Nephron (organoid): ENCODE results near the gene NKX2-2.

Source experiments
- H3K27ac Mint-ChIP-seq, 3 experiments: 2 replicates each; pipeline ENCODE4 v1.8.0; 2020; ENCODE audit warnings: mixed read lengths in 3 of 3, mild to moderate bottlenecking in 2 of 3, moderate library complexity in 1 of 3
- H3K27me3 Mint-ChIP-seq: 2 replicates; pipeline ENCODE4 v1.8.0; 2021; ENCODE audit warnings: low read depth, mild to moderate bottlenecking, moderate library complexity, mixed read lengths
- H3K36me3 Mint-ChIP-seq: 2 replicates; pipeline ENCODE4 v1.8.0; 2020; ENCODE audit warnings: low read depth, mixed read lengths
- H3K4me1 Mint-ChIP-seq: 2 replicates; pipeline ENCODE4 v1.8.0; 2020; ENCODE audit warnings: mixed read lengths
- H3K4me3 Mint-ChIP-seq, 3 experiments: 2 replicates each; pipeline ENCODE4 v1.8.0; 2020; ENCODE audit warnings: mild to moderate bottlenecking in 3 of 3, mixed read lengths in 3 of 3, moderate library complexity in 2 of 3
- H3K9me3 Mint-ChIP-seq: 2 replicates; pipeline ENCODE4 v1.8.0; 2020; ENCODE audit warnings: mixed read lengths
- TF ChIP-seq, protein P1 (sequence below), 3 experiments: fragments of 200-600 bp; sonication (generic); IDR thresholded peaks; one replicate each; pipeline ENCODE4 v1.5.0; 2021; ENCODE audit warnings: antibody characterized with exemption in 3 of 3; ENCODE audit not compliant: unreplicated experiment in 3 of 3

The NKX2-2 gene

DNA sequence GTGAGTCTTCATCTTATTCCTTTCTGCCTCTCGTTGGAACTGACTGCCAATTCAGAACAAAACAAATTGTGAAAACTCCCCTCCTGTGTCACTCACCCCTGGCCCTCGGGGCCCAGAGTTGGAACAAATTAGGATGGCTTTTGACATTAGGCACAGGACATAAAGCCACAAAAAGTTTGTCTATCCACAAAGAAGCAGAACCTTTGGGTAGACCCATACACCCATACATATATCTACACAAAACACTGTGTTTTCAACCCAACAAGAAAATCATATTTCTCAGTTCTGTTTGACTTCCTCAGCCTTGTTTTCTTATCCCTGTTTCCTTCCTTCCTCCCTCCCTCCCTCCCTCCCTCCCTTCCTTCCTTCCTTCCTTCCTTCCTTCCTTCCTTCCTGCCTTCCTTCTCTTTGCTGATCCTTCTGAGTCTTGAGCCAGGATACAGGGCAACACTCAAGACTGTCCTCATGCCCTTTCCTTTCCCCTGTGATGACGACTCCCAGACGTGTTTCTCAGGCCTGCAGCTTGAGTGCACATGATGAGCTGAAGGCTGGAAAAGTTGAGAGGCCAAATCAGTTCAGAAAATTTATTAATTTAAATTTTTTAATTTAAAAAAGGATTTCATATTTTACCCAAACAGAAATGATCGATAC, 41.7 kb upstream of the NKX2-2 start:
- TF ChIP-seq, protein P1, sequence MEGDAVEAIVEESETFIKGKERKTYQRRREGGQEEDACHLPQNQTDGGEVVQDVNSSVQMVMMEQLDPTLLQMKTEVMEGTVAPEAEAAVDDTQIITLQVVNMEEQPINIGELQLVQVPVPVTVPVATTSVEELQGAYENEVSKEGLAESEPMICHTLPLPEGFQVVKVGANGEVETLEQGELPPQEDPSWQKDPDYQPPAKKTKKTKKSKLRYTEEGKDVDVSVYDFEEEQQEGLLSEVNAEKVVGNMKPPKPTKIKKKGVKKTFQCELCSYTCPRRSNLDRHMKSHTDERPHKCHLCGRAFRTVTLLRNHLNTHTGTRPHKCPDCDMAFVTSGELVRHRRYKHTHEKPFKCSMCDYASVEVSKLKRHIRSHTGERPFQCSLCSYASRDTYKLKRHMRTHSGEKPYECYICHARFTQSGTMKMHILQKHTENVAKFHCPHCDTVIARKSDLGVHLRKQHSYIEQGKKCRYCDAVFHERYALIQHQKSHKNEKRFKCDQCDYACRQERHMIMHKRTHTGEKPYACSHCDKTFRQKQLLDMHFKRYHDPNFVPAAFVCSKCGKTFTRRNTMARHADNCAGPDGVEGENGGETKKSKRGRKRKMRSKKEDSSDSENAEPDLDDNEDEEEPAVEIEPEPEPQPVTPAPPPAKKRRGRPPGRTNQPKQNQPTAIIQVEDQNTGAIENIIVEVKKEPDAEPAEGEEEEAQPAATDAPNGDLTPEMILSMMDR (IDR thresholded peaks at IDR 0.05; ENCODE audit: unreplicated experiment in 3 of 3) = no peak
- peaks cover 51% of the 10 kb centered on the region for H3K27me3 Mint-ChIP-seq
- no peaks in the 10 kb centered on the region for H3K9me3 Mint-ChIP-seq
- H3K36me3 Mint-ChIP-seq = no peaks in the 10 kb centered on the region
- H3K4me1 Mint-ChIP-seq = no peaks in the 10 kb centered on the region
- H3K27ac Mint-ChIP-seq = no peak overlapping the region
- H3K4me3 Mint-ChIP-seq = no peak overlapping the region

DNA sequence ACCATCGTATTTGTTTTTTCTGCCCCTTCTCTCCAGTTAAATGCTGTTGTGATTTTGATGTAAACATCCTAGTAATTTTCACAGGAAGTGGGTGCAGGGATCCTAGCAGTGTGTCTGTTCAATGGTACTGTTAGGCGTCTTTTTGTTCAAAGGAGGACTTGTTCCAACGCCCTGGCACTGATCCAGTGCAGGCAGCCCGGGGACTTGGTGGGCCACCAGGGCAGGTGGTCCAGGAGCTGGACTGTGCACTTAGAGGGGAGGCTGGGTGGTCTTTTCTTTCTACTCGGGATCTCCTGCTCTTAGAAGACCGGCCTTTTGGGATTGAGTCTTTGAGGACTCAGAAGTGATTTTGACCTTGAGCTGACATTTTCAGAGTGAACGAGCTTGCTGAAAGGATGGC, 41.1 kb upstream of the NKX2-2 start:
- Mint-ChIP-seq H3K36me3 (no peaks in the 10 kb centered on the region), H3K27ac (no peak overlapping the region), H3K4me1 (no peaks in the 10 kb centered on the region), H3K27me3 (peaks cover 46% of the 10 kb centered on the region), H3K4me3 (no peak overlapping the region), H3K9me3 (no peaks in the 10 kb centered on the region)
- TF ChIP-seq, protein P1 (IDR thresholded peaks at IDR 0.05; ENCODE audit: unreplicated experiment in 3 of 3) = no peak

GRCh38 chr20:21554376-21554890, 40.6 kb upstream of the NKX2-2 start:
- TF ChIP-seq, protein P1 (IDR thresholded peaks at IDR 0.05; ENCODE audit: unreplicated experiment in 3 of 3) = no peak
- no peaks in the 10 kb centered on the region for H3K36me3 Mint-ChIP-seq
- no peak overlapping the region for H3K27ac Mint-ChIP-seq

GRCh38 chr20:21550587-21550986, 36.7 kb upstream of the NKX2-2 start:
- H3K9me3 Mint-ChIP-seq = no peaks in the 10 kb centered on the region
- H3K36me3 Mint-ChIP-seq = no peaks in the 10 kb centered on the region
- TF ChIP-seq, protein P1 (IDR thresholded peaks at IDR 0.05; ENCODE audit: unreplicated experiment in 3 of 3) = no peak

More at GRCh38 chr20:21554376-21554890, 40.6 kb upstream of the NKX2-2 start:
- H3K9me3 Mint-ChIP-seq = no peaks in the 10 kb centered on the region
- H3K27me3 Mint-ChIP-seq = peaks cover 44% of the 10 kb centered on the region
- no peaks in the 10 kb centered on the region for H3K4me1 Mint-ChIP-seq
- H3K4me3 Mint-ChIP-seq = no peak overlapping the region

DNA sequence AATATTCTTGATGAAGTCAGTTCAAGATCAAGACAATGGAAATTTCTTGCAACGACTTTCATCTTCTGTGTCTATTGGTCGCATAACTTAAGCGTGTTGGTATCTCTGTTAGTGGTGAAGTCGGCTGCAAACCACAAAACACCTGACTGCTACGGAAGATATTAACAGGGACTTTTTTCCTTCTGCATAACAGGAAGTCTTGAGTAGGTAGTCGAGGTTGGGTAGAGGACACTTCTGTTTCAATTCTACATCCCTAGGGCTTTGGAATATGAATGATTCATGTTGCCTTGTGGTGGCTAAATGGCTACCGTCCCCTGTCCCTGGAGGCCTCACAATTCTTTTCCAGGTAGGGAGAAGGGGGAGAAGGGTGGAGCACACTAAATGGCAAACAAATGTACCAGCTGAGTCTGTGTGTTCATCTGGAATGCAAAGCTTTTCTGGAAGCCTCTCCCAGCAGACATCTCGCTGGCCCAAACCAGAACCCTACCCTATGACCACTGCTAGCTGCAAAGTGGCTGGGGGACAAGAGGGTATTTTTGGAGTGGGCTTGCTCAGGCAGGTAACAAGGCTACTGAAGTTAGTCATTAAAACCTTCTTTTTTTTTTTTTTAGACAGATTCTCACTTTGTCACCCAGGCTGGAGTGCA, 34.6 kb upstream of the NKX2-2 start:
- H3K27me3 Mint-ChIP-seq = peaks cover 23% of the 10 kb centered on the region
- H3K9me3 Mint-ChIP-seq = no peaks in the 10 kb centered on the region
- no peaks in the 10 kb centered on the region for H3K36me3 Mint-ChIP-seq
- H3K4me1 Mint-ChIP-seq = no peaks in the 10 kb centered on the region
- no peak overlapping the region for H3K27ac Mint-ChIP-seq
- H3K4me3 Mint-ChIP-seq = no peak overlapping the region
- TF ChIP-seq, protein P1 (IDR thresholded peaks at IDR 0.05; ENCODE audit: unreplicated experiment in 3 of 3) = no peak

More at GRCh38 chr20:21550587-21550986, 36.7 kb upstream of the NKX2-2 start:
- Mint-ChIP-seq H3K4me1 (no peaks in the 10 kb centered on the region), H3K27ac (no peak overlapping the region), H3K27me3 (peaks cover 40% of the 10 kb centered on the region), H3K4me3 (no peak overlapping the region)
